ENCODE data around the gene IL10RA.
A peak's percentile ranks its signal among the peaks of the same experiment; 100 is the strongest.

IL10RA gene

GRCh38 chr11:118008271-118008911 is 22.2 kb downstream of the IL10RA start:
- DNase-seq, result no peak

GRCh38 chr11:118009864-118010737 is 23.9 kb downstream of the IL10RA start:
- DNase-seq, result no peak

GRCh38 chr11:118010738-118011461 is 24.7 kb downstream of the IL10RA start:
- peak in 1 of 2 donors; percentile 86 for DNase-seq

GRCh38 chr11:118012083-118012669 is 26.0 kb downstream of the IL10RA start:
- peak; percentile 36 to 65 for DNase-seq

GRCh38 chr11:118014022-118014421 is 27.8 kb downstream of the IL10RA start:
- no peak for DNase-seq

- DNase-seq, result no peak
Measured at GRCh38 chr11:118015385-118015841, 29.2 kb downstream of the IL10RA start.

- DNase-seq, result no peak
Measured at GRCh38 chr11:118016104-118016503, 29.9 kb downstream of the IL10RA start.

GRCh38 chr11:118017111-118017510 is 30.9 kb downstream of the IL10RA start:
- DNase-seq, result no peak

- no peak for DNase-seq
Measured at GRCh38 chr11:118017631-118018315, 31.6 kb downstream of the IL10RA start.

- no peak for DNase-seq
Measured at GRCh38 chr11:118018401-118018800, 32.2 kb downstream of the IL10RA start.

- DNase-seq, result no peak
Measured at GRCh38 chr11:118021146-118021545, 35.0 kb downstream of the IL10RA start.

- no peak for DNase-seq
Measured at GRCh38 chr11:118027694-118028093, 41.5 kb downstream of the IL10RA start.

- DNase-seq, result no peak
Measured at GRCh38 chr11:118028626-118029025, 42.4 kb downstream of the IL10RA start.

- no peak for DNase-seq
Measured at GRCh38 chr11:118033443-118033842, 47.2 kb downstream of the IL10RA start.

- peak in 1 of 2 donors; percentile 52 for DNase-seq
Measured at GRCh38 chr11:118042141-118042540, 55.9 kb downstream of the IL10RA start.

GRCh38 chr11:118042796-118043195 is 56.6 kb downstream of the IL10RA start:
- DNase-seq, result peak in 1 of 2 donors; percentile 47

- DNase-seq, result peak in 1 of 2 donors; percentile 44
Measured at GRCh38 chr11:118045191-118045590, 59.0 kb downstream of the IL10RA start.

- peak; percentile 28 to 72 for DNase-seq
Measured at GRCh38 chr11:118046051-118046963, 60.1 kb downstream of the IL10RA start.

- no peak for DNase-seq
Measured at GRCh38 chr11:118046964-118047700, 60.9 kb downstream of the IL10RA start.

- DNase-seq, result no peak
Measured at GRCh38 chr11:118047749-118048148, 61.6 kb downstream of the IL10RA start.

Measured in CD4-positive, alpha-beta T cell treated with Interferon alpha-2 for 1 hour (primary cell).